DND-41 (cell line): ENCODE results near the gene DAAM2.

Source experiments
- ATAC-seq: fragments of 200-7000 bp; cut with Tn5 transposase; 3 replicates; pipeline ENCODE4 v1.9.1; 2021; ENCODE audit warnings: low read depth; ENCODE audit not compliant: insufficient read depth
- DNase-seq: peaks from one replicate; pipeline ENCODE4 v3.0.0-alpha.2; 2020
- H2AFZ ChIP-seq: 2 replicates; pipeline ENCODE4 v1.6.0; 2012; ENCODE audit warnings: low read depth, low read length
- H3K27ac ChIP-seq: 2 replicates; pipeline ENCODE4 v1.5.1; 2012; ENCODE audit warnings: low read length, inconsistent platforms
- H3K27me3 ChIP-seq: fragments of 200-600 bp; sonication (generic); 2 replicates; pipeline ENCODE4 v1.6.0; 2012; ENCODE audit warnings: low read length, mild to moderate bottlenecking, inconsistent platforms; ENCODE audit not compliant: insufficient read depth, poor library complexity
- H3K36me3 ChIP-seq: 2 replicates; pipeline ENCODE4 v1.5.1; 2012; ENCODE audit warnings: low read length, inconsistent platforms; ENCODE audit not compliant: insufficient read depth
- H3K4me1 ChIP-seq: 2 replicates; pipeline ENCODE4 v1.5.1; 2012; ENCODE audit warnings: mild to moderate bottlenecking, low read length; ENCODE audit not compliant: insufficient read depth
- H3K4me2 ChIP-seq: 2 replicates; pipeline ENCODE4 v1.6.0; 2012; ENCODE audit warnings: mild to moderate bottlenecking, moderate library complexity, low read length, inconsistent platforms; ENCODE audit not compliant: insufficient read depth
- H3K4me3 ChIP-seq, 2 experiments: fragments of 200-600 bp in 1 of 2; shearing (Covaris generic) in 1 of 2; 2 replicates each; pipeline ENCODE4 v1.5.1; 2012 to 2016; ENCODE audit warnings: inconsistent platforms in 2 of 2, low read length in 2 of 2, mild to moderate bottlenecking in 2 of 2, low read depth in 1 of 2, moderate library complexity in 1 of 2
- H3K79me2 ChIP-seq: 2 replicates; pipeline ENCODE4 v1.6.0; 2012; ENCODE audit warnings: low read length, inconsistent platforms; ENCODE audit not compliant: insufficient read depth
- H3K9ac ChIP-seq: 2 replicates; pipeline ENCODE4 v1.6.0; 2012; ENCODE audit warnings: low read depth, mild to moderate bottlenecking, inconsistent platforms, low read length, moderate library complexity
- H3K9me3 ChIP-seq: 2 replicates; pipeline ENCODE4 v1.5.1; 2012; ENCODE audit warnings: low read length, moderate library complexity, mild to moderate bottlenecking, inconsistent platforms; ENCODE audit not compliant: insufficient read depth, severe bottlenecking
- H4K20me1 ChIP-seq: 2 replicates; pipeline ENCODE4 v1.6.0; 2012; ENCODE audit warnings: low read length; ENCODE audit not compliant: insufficient read depth
- CTCF ChIP-seq: IDR thresholded peaks from 2 replicates; pipeline ENCODE4 v1.5.1; 2012; ENCODE audit warnings: borderline replicate concordance, low read length, moderate library complexity, mild to moderate bottlenecking; ENCODE audit not compliant: poor library complexity, severe bottlenecking; ENCODE audit errors: extremely low read depth
- EZH2 ChIP-seq: IDR thresholded peaks from 3 replicates; pipeline ENCODE4 v1.6.1; 2012; ENCODE audit warnings: borderline replicate concordance, low read depth, mild to moderate bottlenecking, moderate library complexity, low read length, inconsistent platforms; ENCODE audit not compliant: severe bottlenecking

Gene DAAM2

DNA sequence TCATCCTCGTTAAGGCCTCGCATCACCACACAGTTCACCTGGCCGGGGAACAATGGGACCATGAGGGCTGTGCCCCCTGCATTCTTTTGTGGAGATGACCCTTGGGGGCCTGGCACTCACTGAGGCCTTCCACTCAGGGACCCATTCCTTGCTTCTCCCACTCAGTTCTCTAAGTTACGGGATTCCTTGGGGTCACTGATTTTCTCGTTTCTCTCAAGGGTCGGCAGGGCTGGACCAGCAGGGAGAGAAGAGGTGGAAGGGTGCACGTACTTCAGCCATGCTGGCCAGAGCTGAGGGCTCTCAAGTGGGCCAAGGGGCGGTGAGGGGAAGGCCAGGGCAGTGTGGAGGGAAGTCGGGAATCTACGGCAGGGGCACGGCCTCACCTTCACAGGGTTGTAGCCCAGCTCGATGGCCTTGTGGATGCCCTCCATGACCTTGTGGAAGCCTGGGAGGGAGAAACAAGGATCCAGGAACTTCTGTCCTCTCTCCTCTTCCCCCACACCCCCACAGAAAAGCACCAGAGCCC, 121.3 kb downstream of the DAAM2 start:
- Histone ChIP-seq H3K36me3 (no peaks in the 10 kb centered on the region), H3K9me3 (no peaks in the 10 kb centered on the region), H3K4me1 (no peaks in the 10 kb centered on the region), H3K4me2 (no peak overlapping the region), H3K9ac (no peak overlapping the region), H3K27me3 (no peaks in the 10 kb centered on the region), H3K27ac (no peak overlapping the region), H2AFZ (no peak overlapping the region), H3K4me3 (no peak overlapping the region), H4K20me1 (no peaks in the 10 kb centered on the region), H3K79me2 (no peaks in the 10 kb centered on the region)
- DNase-seq (no peak), ATAC-seq (no peak)
- TF ChIP-seq EZH2 (no peak), CTCF (no peak)

- Histone ChIP-seq H3K36me3 (no peaks in the 10 kb centered on the region), H4K20me1 (no peaks in the 10 kb centered on the region), H3K79me2 (no peaks in the 10 kb centered on the region), H3K27me3 (no peaks in the 10 kb centered on the region), H3K4me3 (no peak overlapping the region), H2AFZ (no peak overlapping the region), H3K27ac (no peak overlapping the region), H3K4me2 (no peak overlapping the region), H3K9me3 (no peaks in the 10 kb centered on the region), H3K9ac (no peak overlapping the region), H3K4me1 (no peaks in the 10 kb centered on the region)
- DNase-seq (no peak), ATAC-seq (no peak)
- no peak for TF ChIP-seq CTCF
- no peak for TF ChIP-seq EZH2
Observed at GRCh38 chr6:39914239-39914638, 122.1 kb downstream of the DAAM2 start.

DNA sequence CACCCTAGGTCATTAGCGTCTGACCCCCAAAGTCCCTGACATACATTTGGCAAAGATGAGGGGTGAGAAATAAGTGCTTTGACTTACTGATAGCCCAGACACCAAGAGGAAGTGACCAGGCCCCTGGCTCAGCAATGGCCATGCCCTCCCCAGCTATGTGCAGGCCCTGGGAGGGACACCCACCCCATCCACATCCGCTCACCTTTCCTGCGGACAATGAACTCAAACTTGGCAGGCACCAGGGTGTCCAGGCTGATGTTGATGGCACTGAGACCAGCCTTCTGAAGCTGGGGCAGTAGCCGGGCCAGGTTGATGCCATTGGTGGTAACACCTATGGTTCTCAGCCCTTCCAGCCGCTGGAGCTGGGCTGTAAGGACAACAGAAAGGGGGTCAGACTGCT, 123.7 kb downstream of the DAAM2 start:
- no peaks in the 10 kb centered on the region for H3K36me3 ChIP-seq
- no peak for TF ChIP-seq EZH2
- TF ChIP-seq CTCF: no peak
- ATAC-seq (no peak), DNase-seq (no peak)
- H3K4me3 ChIP-seq: no peak overlapping the region
- no peaks in the 10 kb centered on the region for H3K79me2 ChIP-seq
- H3K4me2 ChIP-seq: no peak overlapping the region
- no peaks in the 10 kb centered on the region for H3K9me3 ChIP-seq
- H4K20me1 ChIP-seq: no peaks in the 10 kb centered on the region
- no peak overlapping the region for H3K9ac ChIP-seq
- no peaks in the 10 kb centered on the region for H3K27me3 ChIP-seq
- H2AFZ ChIP-seq: no peak overlapping the region
- H3K27ac ChIP-seq: no peak overlapping the region
- H3K4me1 ChIP-seq: no peaks in the 10 kb centered on the region

GRCh38 chr6:39917329-39917728, 125.2 kb downstream of the DAAM2 start:
- no peaks in the 10 kb centered on the region for H3K9me3 ChIP-seq
- H4K20me1 ChIP-seq: no peaks in the 10 kb centered on the region
- no peak overlapping the region for H3K4me3 ChIP-seq
- H3K4me2 ChIP-seq: no peak overlapping the region
- TF ChIP-seq EZH2 (no peak), CTCF (no peak)
- no peak for DNase-seq
- no peak for ATAC-seq
- H2AFZ ChIP-seq: no peak overlapping the region
- no peaks in the 10 kb centered on the region for H3K79me2 ChIP-seq
- no peaks in the 10 kb centered on the region for H3K36me3 ChIP-seq
- H3K4me1 ChIP-seq: peaks cover 2% of the 10 kb centered on the region
- no peak overlapping the region for H3K9ac ChIP-seq
- no peak overlapping the region for H3K27ac ChIP-seq
- no peaks in the 10 kb centered on the region for H3K27me3 ChIP-seq
